ENCODE results near the gene DTX4.
A peak's percentile ranks its signal among the peaks of the same experiment; 100 is the strongest.
"Not testable (repeated sequence)": the region's sequence is repeated elsewhere in the genome, so short reads cannot be mapped to it uniquely, and the experiment has no call there.

The DTX4 gene

DNA sequence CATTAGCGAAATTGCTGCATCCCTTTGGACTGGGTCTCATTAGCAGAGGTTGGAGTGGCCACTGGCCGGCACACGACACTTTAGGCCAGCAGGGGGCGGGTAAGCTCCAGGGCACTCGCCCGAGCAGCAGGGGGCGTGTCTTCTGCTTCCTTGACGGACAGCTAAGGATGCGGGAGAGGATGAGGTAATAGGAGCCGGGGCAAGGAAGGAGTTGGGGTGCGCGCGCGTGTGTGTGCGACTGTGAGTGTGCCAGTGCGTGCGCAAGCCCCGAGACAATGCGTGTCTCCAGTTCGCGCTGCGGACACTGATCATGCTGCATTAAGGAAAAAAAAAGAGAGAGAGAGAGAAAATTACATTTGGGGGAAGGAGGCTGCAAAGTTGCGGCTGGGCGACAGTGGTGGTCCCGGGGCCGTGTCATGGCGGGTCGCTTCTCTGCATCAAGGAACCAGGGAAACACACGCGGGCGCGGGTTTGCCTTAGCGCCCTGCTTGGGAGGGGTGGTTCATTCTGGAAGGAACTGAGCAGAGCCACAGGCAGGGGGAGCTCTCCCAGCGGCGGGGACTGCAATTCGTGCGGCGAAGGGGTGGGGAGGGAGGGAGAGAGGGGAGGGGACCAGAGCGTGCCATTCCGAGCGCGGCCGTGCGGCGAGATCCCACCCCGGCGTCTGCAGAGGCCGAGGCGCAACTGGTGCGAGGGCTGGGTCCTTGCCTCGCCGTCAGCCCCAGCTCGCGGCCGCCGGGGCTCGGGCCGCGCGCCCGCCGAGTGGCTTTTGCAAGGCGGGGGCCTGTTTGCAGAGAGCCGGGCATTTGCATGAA lies at the start of gene DTX4:
DTX4 (plus strand) TSS at position 625 of the 815 bp plus-strand sequence. CDS start 464 bp downstream, outside the sequence.
- DNase-seq = peak; percentile 17

- peak; percentile 22 for DNase-seq
These were observed 36.1 kb upstream of the DTX4 start for GRCh38 chr11:59135648-59136461.

- DNase-seq = not testable (repeated sequence)
These were observed 35.4 kb upstream of the DTX4 start for GRCh38 chr11:59136551-59136950.

DNA sequence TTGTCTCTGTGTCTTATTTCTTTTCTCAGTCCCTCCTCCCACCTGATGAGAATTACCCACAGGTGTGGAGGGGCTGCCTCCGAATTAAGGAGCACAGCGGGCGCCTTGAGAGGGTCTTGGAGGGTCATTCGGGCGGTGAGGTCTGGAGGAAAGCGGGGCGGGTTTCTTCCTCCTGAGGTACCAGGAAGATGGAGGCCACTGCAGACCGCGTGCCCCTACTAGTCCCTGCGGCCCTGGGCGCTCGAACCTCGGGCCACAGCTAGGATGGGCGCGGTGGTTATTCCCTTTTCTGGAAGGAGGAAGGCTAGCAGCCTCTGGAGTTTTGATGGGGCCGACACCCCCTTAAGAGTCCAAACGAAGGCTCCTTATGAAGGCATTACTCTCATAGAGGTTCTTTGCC lies 34.7 kb upstream of the DTX4 start:
- no peak for DNase-seq

- DNase-seq = no peak
These were observed 33.3 kb upstream of the DTX4 start for GRCh38 chr11:59138643-59139042.

- no peak for DNase-seq
These were observed 30.7 kb upstream of the DTX4 start for GRCh38 chr11:59141191-59141590.

- no peak for DNase-seq
These were observed 30.1 kb upstream of the DTX4 start for GRCh38 chr11:59141673-59142460.

DNA sequence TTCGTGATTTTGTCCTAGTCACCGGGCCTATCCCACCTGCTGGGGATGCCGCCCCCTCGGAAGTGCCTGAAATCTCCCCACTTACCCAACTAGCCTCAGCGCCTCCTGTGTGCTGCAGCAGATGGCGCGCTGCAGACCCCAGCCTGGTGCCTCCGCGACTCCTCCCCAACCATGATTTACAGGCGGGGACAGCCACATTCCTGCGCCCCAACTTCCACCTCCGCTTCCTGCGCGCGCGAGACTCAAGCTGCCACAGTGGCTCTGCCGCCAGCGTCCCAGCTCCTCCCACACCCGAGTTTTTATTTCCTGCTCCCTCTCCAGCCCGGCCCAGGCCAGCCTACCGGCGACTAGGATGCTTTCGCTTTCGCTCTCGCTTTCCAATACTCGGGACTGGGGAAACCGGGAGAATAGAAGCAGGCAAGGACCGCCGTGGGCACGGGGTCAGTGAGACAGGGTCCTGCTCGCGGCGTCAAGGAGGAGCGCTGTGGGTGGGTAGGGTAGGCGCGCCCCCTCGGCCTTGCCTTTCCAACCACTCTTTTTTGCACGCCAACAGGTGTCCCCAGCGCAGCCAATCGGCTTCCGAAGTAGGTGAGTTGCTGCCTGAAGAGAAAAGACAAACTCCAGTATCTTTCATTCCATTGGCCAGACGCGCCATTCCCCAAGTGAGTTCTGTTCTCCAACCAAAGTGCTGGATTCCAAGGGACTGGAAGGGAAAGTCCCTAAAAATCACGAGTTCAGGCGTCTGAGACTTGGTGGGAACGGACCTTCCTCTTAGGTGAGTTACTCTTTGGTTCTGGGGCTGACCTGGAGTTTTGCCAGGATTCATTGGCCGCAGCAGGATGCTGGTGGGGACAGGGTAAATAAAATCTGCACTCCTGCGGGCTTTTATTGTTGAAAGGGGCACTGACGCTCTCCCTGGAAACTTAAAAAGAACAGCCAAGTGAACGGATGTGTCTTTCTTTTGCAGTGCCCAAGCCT lies 29.1 kb upstream of the DTX4 start, which contains the start of gene FAM111A:
FAM111A (plus strand) TSS at position 327 of the 978 bp plus-strand sequence. CDS start 6,017 bp downstream, outside the sequence.
- DNase-seq = peak; percentile 26

- no peak for DNase-seq
These were observed 27.8 kb upstream of the DTX4 start for GRCh38 chr11:59144096-59144495.

GRCh38 chr11:59144579-59145345 lies 27.2 kb upstream of the DTX4 start:
- peak; percentile 56 for DNase-seq

DNA sequence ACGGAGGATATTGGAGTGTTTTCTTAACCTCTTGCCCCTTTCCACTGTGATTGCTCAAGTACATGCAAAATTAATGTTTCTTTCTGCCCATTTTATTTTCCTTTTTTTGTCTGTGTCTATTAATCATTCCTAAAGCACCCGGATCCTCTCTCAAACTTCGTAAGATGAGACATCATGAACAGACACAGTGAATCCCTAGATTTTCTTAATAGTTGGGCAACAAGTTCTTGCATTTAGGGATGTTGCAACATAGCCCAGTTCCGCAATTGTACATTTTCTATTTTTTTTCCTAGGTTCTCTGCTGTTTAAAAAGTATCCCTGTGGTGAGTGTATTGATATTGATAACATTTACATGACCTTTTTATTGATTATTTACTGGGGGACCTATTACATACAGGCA lies 26.4 kb upstream of the DTX4 start:
- peak; percentile 51 for DNase-seq

- no peak for DNase-seq
These were observed 20.2 kb upstream of the DTX4 start for GRCh38 chr11:59151761-59152160.

DNA sequence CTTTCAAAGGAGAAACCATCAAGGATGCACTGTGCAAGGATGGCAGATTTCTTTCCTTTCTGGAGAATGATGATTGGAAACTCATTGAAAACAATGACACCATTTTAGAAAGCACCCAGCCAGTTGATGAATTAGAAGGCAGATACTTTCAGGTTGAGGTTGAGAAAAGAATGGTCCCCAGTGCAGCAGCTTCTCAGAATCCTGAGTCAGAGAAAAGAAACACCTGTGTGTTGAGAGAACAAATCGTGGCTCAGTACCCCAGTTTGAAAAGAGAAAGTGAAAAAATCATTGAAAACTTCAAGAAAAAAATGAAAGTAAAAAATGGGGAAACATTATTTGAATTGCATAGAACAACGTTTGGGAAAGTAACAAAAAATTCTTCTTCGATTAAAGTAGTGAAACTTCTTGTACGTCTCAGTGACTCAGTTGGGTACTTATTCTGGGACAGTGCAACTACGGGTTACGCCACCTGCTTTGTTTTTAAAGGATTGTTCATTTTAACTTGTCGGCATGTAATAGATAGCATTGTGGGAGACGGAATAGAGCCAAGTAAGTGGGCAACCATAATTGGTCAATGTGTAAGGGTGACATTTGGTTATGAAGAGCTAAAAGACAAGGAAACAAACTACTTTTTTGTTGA lies 19.5 kb upstream of the DTX4 start:
- no peak for DNase-seq

DNA sequence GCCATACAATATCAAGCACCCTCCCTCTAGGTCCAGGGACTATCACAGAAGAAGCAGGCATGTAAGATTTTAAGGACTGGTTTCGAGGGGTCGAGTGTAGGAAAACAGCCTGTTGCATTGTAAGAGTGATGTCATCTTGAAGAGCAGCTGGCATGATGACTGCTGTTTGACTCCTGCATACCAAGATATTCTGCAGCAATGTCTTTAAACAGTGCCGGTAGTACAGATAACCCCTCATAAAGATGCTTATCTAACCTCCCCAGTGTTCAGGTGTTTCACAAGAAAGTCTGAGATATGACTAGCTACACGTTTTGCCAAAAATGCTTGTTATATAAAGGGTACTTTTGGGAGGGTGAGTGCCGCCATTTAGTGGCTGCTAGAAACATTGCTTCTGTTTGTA lies 17.3 kb upstream of the DTX4 start:
- DNase-seq = no peak

- no peak for DNase-seq
These were observed 14.5 kb upstream of the DTX4 start for GRCh38 chr11:59157433-59157832.

- DNase-seq = no peak
These were observed 13.5 kb upstream of the DTX4 start for GRCh38 chr11:59158206-59159068.

- DNase-seq = no peak
These were observed 7.9 kb upstream of the DTX4 start for GRCh38 chr11:59164028-59164427.

DNA sequence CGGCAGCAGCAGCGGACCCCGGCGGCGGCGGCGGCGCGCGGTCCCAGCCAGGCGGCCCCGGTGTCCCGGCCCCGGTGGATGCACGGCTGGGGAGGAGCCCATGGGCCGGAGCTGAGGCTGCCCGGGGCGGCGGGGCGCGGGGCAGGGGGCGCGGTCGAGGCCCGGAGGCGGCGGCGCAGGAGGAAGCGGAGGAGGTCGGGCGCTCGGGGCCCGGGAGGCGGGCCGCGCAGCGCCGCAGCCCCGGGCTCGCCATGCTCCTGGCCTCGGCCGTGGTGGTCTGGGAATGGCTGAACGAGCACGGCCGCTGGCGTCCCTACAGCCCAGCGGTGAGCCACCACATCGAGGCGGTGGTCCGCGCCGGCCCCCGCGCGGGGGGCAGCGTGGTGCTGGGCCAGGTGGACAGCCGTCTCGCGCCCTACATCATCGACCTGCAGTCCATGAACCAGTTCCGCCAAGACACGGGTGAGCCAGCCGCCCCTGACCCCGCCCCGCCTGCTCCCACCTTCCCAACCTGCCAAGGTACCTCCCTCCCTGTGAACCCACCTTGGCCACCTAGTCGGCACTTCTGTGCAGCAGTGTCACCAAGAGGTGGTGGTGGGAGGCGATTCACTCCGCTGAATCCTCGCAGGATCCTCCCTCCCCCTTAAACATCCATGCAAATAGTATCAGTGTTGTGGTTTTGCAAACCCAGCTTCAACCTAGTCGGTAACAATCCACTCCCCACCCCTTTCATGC lies 580 bp downstream of the DTX4 start:
- no peak for DNase-seq

Data from SIG-M5 (cell line).